H1 (cell line): ENCODE results near the gene LPCAT1. TPM values are rescaled to one million over a fixed set of nuclear protein-coding genes. Genes with fewer than 3 reads are reported as not detected.

Source experiments
- CTCF ChIA-PET: fragments of 300-600 bp; sonication (Branson Sonifier 250); formaldehyde crosslinking; loops from one replicate; lab custom pipeline; 2021; ENCODE audit not compliant: partially characterized antibody; lab: Charles Lee
- POLR2A ChIA-PET: fragments of 300-600 bp; sonication (Branson Sonifier 250); formaldehyde crosslinking; loops from one replicate; lab custom pipeline; 2021; ENCODE audit warnings: inconsistent platforms; ENCODE audit not compliant: partially characterized antibody; lab: Charles Lee
- DNase-seq, 2 experiments: peaks; one replicate each; pipeline versions ENCODE4 v3.0.0 to v3.0.0-alpha.2; 2010 to 2022; ENCODE audit warnings: low spot score in 2 of 2, low read depth in 1 of 2, mixed read lengths in 1 of 2
- FAIRE-seq: peaks from 2 replicates; lab custom pipeline; 2011; peaks lifted over from hg19 to GRCh38; lab: Jason Lieb, UNC
- H2AFZ ChIP-seq: 2 replicates; pipeline ENCODE4 v1.8.1; 2012; ENCODE audit warnings: low read length, inconsistent platforms
- H2AK5ac ChIP-seq: 2 replicates; pipeline ENCODE4 v1.6.1; 2013; ENCODE audit warnings: low read depth, low read length
- H2BK120ac ChIP-seq: replicated peaks from 2 replicates; pipeline ENCODE3; 2013; ENCODE audit warnings: low read depth, low read length, inconsistent platforms
- H2BK12ac ChIP-seq: 2 replicates; pipeline ENCODE4 v1.6.1; 2013; ENCODE audit warnings: low read depth, low read length
- H2BK15ac ChIP-seq: 2 replicates; pipeline ENCODE4 v1.6.1; 2013; ENCODE audit warnings: low read length
- H2BK20ac ChIP-seq: 2 replicates; pipeline ENCODE4 v1.6.1; 2013; ENCODE audit warnings: low read length
- H2BK5ac ChIP-seq: 2 replicates; pipeline ENCODE4 v1.6.1; 2013; ENCODE audit warnings: low read depth, low read length
- H3K14ac ChIP-seq: 2 replicates; pipeline ENCODE4 v1.6.1; 2013; ENCODE audit warnings: inconsistent platforms; ENCODE audit not compliant: insufficient read length
- H3K18ac ChIP-seq: 2 replicates; pipeline ENCODE4 v1.6.1; 2013; ENCODE audit warnings: low read length; ENCODE audit errors: extremely low read depth
- H3K23ac ChIP-seq: 2 replicates; pipeline ENCODE4 v1.6.1; 2013; ENCODE audit warnings: inconsistent platforms; ENCODE audit not compliant: insufficient read length
- H3K23me2 ChIP-seq: 2 replicates; pipeline ENCODE4 v1.6.1; 2013; ENCODE audit warnings: low read depth, low read length
- H3K27ac ChIP-seq: 2 replicates; pipeline ENCODE4 v1.6.1; 2011; ENCODE audit warnings: low read depth, low read length, inconsistent platforms
- H3K27me3 ChIP-seq, 4 experiments: replicated peaks in 1 of 4; 1 replicate in 1 of 4; 2 replicates in 3 of 4; pipeline versions ENCODE4 v1.6.1 to v1.8.1; 2011 to 2013; ENCODE audit warnings: low read length in 3 of 4, mild to moderate bottlenecking in 3 of 4, inconsistent platforms in 2 of 4, mixed read lengths in 2 of 4, moderate library complexity in 1 of 4; ENCODE audit not compliant: control insufficient read depth in 3 of 4, insufficient read depth in 3 of 4; ENCODE audit errors: extremely low read depth in 1 of 4
- H3K36me3 ChIP-seq, 4 experiments: 2 replicates each; pipeline versions ENCODE4 v1.6.1 to v1.8.1; 2011 to 2013; ENCODE audit warnings: mild to moderate bottlenecking in 4 of 4, low read length in 3 of 4, moderate library complexity in 2 of 4, control low read depth in 1 of 4, inconsistent platforms in 1 of 4; ENCODE audit not compliant: insufficient read depth in 4 of 4, control insufficient read depth in 2 of 4
- H3K4ac ChIP-seq: replicated peaks from 2 replicates; pipeline ENCODE3; 2013; ENCODE audit warnings: low read length, low read depth, mixed read lengths, inconsistent platforms; ENCODE audit not compliant: insufficient read length
- H3K4me1 ChIP-seq, 4 experiments: replicated peaks in 1 of 4; 1 replicate in 1 of 4; 2 replicates in 3 of 4; pipeline versions ENCODE4 v1.6.1 to v1.8.1; 2011 to 2013; ENCODE audit warnings: low read length in 3 of 4, inconsistent platforms in 2 of 4, mixed read lengths in 1 of 4; ENCODE audit not compliant: insufficient read depth in 4 of 4, control insufficient read depth in 3 of 4
- H3K4me2 ChIP-seq, 2 experiments: 2 replicates each; pipeline versions ENCODE4 v1.6.1 to v1.8.1; 2011 to 2013; ENCODE audit warnings: low read depth in 2 of 2, low read length in 2 of 2, control low read depth in 1 of 2, inconsistent platforms in 1 of 2, mild to moderate bottlenecking in 1 of 2; ENCODE audit not compliant: insufficient read depth in 1 of 2
- H3K4me3 ChIP-seq, 4 experiments: fragments of 200-600, 300-600 bp in 1 of 4; sonication (generic), shearing (Covaris generic), sonication (Bioruptor Twin) in 1 of 4; 2 replicates each; pipeline versions ENCODE4 v1.5.1 to v1.8.1; 2011 to 2016; ENCODE audit warnings: low read length in 4 of 4, low read depth in 3 of 4, control low read depth in 2 of 4, inconsistent platforms in 2 of 4, mild to moderate bottlenecking in 2 of 4, mixed read lengths in 1 of 4, moderate library complexity in 1 of 4; ENCODE audit not compliant: insufficient read depth in 2 of 4; ENCODE audit errors: extremely low read depth in 1 of 4
- H3K56ac ChIP-seq: replicated peaks from 2 replicates; pipeline ENCODE3; 2013; ENCODE audit warnings: low read depth, mild to moderate bottlenecking, mixed read lengths, low read length, inconsistent platforms; ENCODE audit not compliant: insufficient read length
- H3K79me1 ChIP-seq: 2 replicates; pipeline ENCODE4 v1.6.1; 2013; ENCODE audit warnings: low read depth, low read length, control low read depth
- H3K79me2 ChIP-seq, 2 experiments: 2 replicates each; pipeline versions ENCODE4 v1.6.1 to v1.8.1; 2012 to 2013; ENCODE audit warnings: low read length in 2 of 2, mild to moderate bottlenecking in 2 of 2, inconsistent platforms in 1 of 2; ENCODE audit not compliant: insufficient read depth in 2 of 2, control insufficient read depth in 1 of 2
- H3K9ac ChIP-seq, 4 experiments: replicated peaks in 1 of 4; 1 replicate in 1 of 4; 2 replicates in 3 of 4; pipeline versions ENCODE4 v1.6.1 to v1.8.1; 2011 to 2013; ENCODE audit warnings: low read depth in 3 of 4, low read length in 3 of 4, control low read depth in 2 of 4, mild to moderate bottlenecking in 2 of 4, moderate library complexity in 2 of 4, inconsistent platforms in 1 of 4; ENCODE audit errors: extremely low read depth in 1 of 4
- H3K9me3 ChIP-seq, 2 experiments: 2 replicates each; pipeline versions ENCODE4 v1.6.1 to v1.8.1; 2012 to 2013; ENCODE audit warnings: mild to moderate bottlenecking in 2 of 2, moderate library complexity in 2 of 2, control low read depth in 1 of 2, inconsistent platforms in 1 of 2, low read depth in 1 of 2, low read length in 1 of 2, mixed read lengths in 1 of 2; ENCODE audit not compliant: insufficient read depth in 2 of 2
- H4K20me1 ChIP-seq, 2 experiments: replicated peaks in 1 of 2; 2 replicates each; pipeline versions ENCODE3 to v1.8.1; 2011 to 2013; ENCODE audit warnings: inconsistent platforms in 2 of 2, low read length in 2 of 2, mild to moderate bottlenecking in 1 of 2; ENCODE audit not compliant: insufficient read depth in 2 of 2, control insufficient read depth in 1 of 2
- H4K5ac ChIP-seq: 2 replicates; pipeline ENCODE4 v1.6.1; 2013; ENCODE audit warnings: low read length, low read depth, mixed read lengths, inconsistent platforms; ENCODE audit not compliant: insufficient read length
- H4K8ac ChIP-seq: 2 replicates; pipeline ENCODE4 v1.8.0; 2013; ENCODE audit warnings: mild to moderate bottlenecking, moderate library complexity, low read length, inconsistent platforms; ENCODE audit not compliant: insufficient read depth; ENCODE audit errors: extremely low read depth
- H4K91ac ChIP-seq: replicated peaks from 2 replicates; pipeline ENCODE3; 2013; ENCODE audit warnings: low read length, mixed read lengths, inconsistent platforms; ENCODE audit not compliant: insufficient read length
- BACH1 ChIP-seq: IDR thresholded peaks from 2 replicates; pipeline ENCODE4 v1.6.1; 2012; ENCODE audit warnings: low read length, improper control_type of control experiment
- BRCA1 ChIP-seq: IDR thresholded peaks from 2 replicates; pipeline ENCODE4 v1.6.1; 2012; ENCODE audit warnings: low read depth, low read length, improper control_type of control experiment
- CTBP2 ChIP-seq: IDR thresholded peaks from 2 replicates; pipeline ENCODE4 v1.7.0; 2011; ENCODE audit warnings: borderline replicate concordance, mild to moderate bottlenecking, moderate library complexity, mixed read lengths, low read length; ENCODE audit not compliant: insufficient read depth, insufficient read length
- EZH2 ChIP-seq: fragments of 200-600 bp; sonication (generic); IDR thresholded peaks from 2 replicates; pipeline ENCODE4 v1.7.1; 2012; ENCODE audit warnings: low read depth, mild to moderate bottlenecking, moderate library complexity, low read length, inconsistent platforms; ENCODE audit not compliant: severe bottlenecking
- JUND ChIP-seq: IDR thresholded peaks from 2 replicates; pipeline ENCODE4 v1.6.1; 2011; ENCODE audit warnings: mild to moderate bottlenecking, improper control_type of control experiment, low read length
- KDM4A ChIP-seq: IDR thresholded peaks from one replicate; pipeline ENCODE4 v1.7.1; 2012; ENCODE audit warnings: low read depth, mild to moderate bottlenecking, moderate library complexity, low read length, inconsistent platforms; ENCODE audit not compliant: severe bottlenecking
- POLR2AphosphoS5 ChIP-seq: IDR thresholded peaks from 2 replicates; pipeline ENCODE4 v1.6.1; 2011; ENCODE audit warnings: low read depth, low read length
- RFX5 ChIP-seq: IDR thresholded peaks from 2 replicates; pipeline ENCODE4 v1.6.1; 2011; ENCODE audit warnings: low read depth, low read length, improper control_type of control experiment, borderline replicate concordance
- SP2 ChIP-seq: IDR thresholded peaks from 2 replicates; pipeline ENCODE4 v1.6.1; 2012; ENCODE audit warnings: mild to moderate bottlenecking, low read length, inconsistent platforms
- WGBS, 2 experiments: shearing (Covaris generic) in 1 of 2; methylation state at CpG; one replicate each; pipeline versions ENCODE4 v1.1.6 to v1.1.7; 2013 to 2015; ENCODE audit warnings: low lambda C conversion rate in 2 of 2, mixed read lengths in 2 of 2, inconsistent platforms in 1 of 2, low coverage in 1 of 2, missing lambda C conversion rate in 1 of 2; ENCODE audit not compliant: insufficient replicate concordance in 2 of 2, insufficient coverage in 1 of 2, insufficient read length in 1 of 2; ENCODE audit errors: extremely low coverage in 1 of 2, missing lambda C conversion rate in 1 of 2; 5-methylcytosine and 5-hydroxymethylcytosine counted together
- polyA plus RNA-seq, 7 experiments: library from polyadenylated mRNA; depleted of rRNA in 3 of 7; stranded (reverse) in 5 of 7; unstranded in 2 of 7; fragments of >200 nt in 5 of 7; fragments of 200-250 nt in 2 of 7; gene quantifications; 1 replicate in 5 of 7; 2 replicates in 1 of 7; 4 replicates in 1 of 7; pipeline versions ENCODE4 v1.2.1 to v1.2.3, GENCODE V29; 2011 to 2013; ENCODE audit warnings: missing spikeins in 2 of 7, mixed read lengths in 2 of 7
- total RNA-seq: library from RNA; stranded (reverse); fragmentation: NEBNext Ultra II Directional; extraction: Animal tissue kit (Norgen Biotek cat#: 25700); gene quantifications from 2 replicates; pipeline ENCODE4 v1.2.1, GENCODE V29; 2021
- TF ChIP-seq, protein P1 (sequence below): IDR thresholded peaks from 2 replicates; pipeline ENCODE4 v1.6.1; 2012; ENCODE audit warnings: low read length, inconsistent platforms

LPCAT1 gene
- total and polyA plus RNA-seq, 2 of the 8 experiments (the other 6 are each of a cell fraction or from before 2014, with no cell fraction given), result 107 to 260 TPM

DNA sequence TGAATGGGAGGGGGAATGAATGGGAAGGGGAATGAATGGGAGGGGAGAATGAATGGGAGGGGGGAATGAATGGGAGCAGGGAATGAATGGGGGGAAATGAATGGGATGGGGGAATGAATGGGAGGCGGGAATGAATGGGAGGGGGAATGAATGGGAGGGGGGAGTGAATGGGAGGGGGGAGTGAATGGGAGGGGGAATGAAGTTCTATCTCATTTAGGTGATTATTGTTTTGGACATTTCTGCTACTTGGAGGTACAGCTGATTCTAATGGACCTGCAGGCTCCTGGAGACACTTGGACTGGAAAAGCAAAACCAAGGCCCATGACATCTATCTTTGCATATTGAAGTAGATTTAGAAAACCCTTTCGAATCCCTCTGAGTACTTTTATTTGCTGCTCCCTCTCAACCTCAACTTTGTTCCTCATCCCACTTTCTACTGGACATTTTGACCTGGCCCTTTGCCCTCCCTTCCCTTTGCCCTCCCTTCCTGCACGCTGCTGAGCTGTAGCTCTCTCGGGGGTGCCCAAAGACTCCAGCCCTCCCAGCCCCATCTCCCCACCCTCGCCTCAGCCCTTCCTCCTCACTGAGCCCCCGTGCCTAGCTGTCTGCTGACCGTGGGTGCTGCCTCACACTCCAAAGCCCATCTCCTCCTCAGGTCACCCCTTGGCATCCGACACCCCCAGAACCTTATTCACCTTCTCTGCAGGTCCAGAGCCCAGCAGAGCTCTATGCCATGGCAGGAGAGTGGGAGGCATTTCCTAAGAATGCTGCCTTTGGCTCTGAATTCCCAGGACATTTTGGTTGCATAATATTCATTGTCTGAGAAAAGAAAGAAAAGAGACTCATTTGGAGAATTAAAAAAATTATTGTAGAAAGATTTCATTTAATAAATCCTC, 19.9 kb upstream of the LPCAT1 start:
- no peaks in the 10 kb centered on the region for H3K36me3 ChIP-seq
- no peak overlapping the region for H2BK20ac ChIP-seq
- no peak overlapping the region for H4K8ac ChIP-seq
- no peak overlapping the region for H3K9ac ChIP-seq
- no peak overlapping the region for H2BK15ac ChIP-seq
- ChIA-PET POLR2A (no interaction called here), CTCF (interaction anchor here (0.6 to 1.3 kb wide), 5 partner anchors 27 to 126 kb away, joined by 3 to 4 read pairs (median 3); no protein-coding TSS in a partner anchor)
- no peak overlapping the region for H4K91ac ChIP-seq
- H3K18ac ChIP-seq, result no peak overlapping the region
- H3K23ac ChIP-seq, result no peak overlapping the region
- no peak overlapping the region for H2BK120ac ChIP-seq
- no peak overlapping the region for H3K4ac ChIP-seq
- H2BK12ac ChIP-seq, result no peak overlapping the region
- H2AK5ac ChIP-seq, result no peak overlapping the region
- H3K79me2 ChIP-seq, result no peaks in the 10 kb centered on the region
- H3K27ac ChIP-seq, result no peak overlapping the region
- FAIRE-seq, result no peak
- H3K27me3 ChIP-seq, result no peaks in the 10 kb centered on the region
- H3K4me2 ChIP-seq, result no peak overlapping the region
- H3K79me1 ChIP-seq, result no peaks in the 10 kb centered on the region
- H3K4me1 ChIP-seq, result no peaks in the 10 kb centered on the region
- H2BK5ac ChIP-seq, result no peak overlapping the region
- no peak overlapping the region for H3K14ac ChIP-seq
- H4K20me1 ChIP-seq, result peaks cover 0 to 4% of the 10 kb centered on the region in 2 experiments
- H2AFZ ChIP-seq, result no peak overlapping the region
- DNase-seq, result peak in 1 of 2 experiments; percentile 32
- peaks cover 0 to 5% of the 10 kb centered on the region in 2 experiments; a peak in 2 of 4 replicates for H3K9me3 ChIP-seq
- no peak overlapping the region for H3K56ac ChIP-seq
- H3K23me2 ChIP-seq, result no peaks in the 10 kb centered on the region
- WGBS, 2 experiments, result 88 to 100% methylated on average over 1 to 5 of the region's 8 CpGs
- H4K5ac ChIP-seq, result no peak overlapping the region
- H3K4me3 ChIP-seq, result no peak overlapping the region
- TF ChIP-seq BRCA1 (no peak), RFX5 (no peak), JUND (no peak), POLR2AphosphoS5 (no peak), SP2 (no peak), CTBP2 (no peak), KDM4A (no peak), EZH2 (no peak), BACH1 (no peak)
- TF ChIP-seq, protein P1, sequence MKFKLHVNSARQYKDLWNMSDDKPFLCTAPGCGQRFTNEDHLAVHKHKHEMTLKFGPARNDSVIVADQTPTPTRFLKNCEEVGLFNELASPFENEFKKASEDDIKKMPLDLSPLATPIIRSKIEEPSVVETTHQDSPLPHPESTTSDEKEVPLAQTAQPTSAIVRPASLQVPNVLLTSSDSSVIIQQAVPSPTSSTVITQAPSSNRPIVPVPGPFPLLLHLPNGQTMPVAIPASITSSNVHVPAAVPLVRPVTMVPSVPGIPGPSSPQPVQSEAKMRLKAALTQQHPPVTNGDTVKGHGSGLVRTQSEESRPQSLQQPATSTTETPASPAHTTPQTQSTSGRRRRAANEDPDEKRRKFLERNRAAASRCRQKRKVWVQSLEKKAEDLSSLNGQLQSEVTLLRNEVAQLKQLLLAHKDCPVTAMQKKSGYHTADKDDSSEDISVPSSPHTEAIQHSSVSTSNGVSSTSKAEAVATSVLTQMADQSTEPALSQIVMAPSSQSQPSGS, result no peak
